K562 (cell line): ENCODE data around the gene LONP1. TPM values are rescaled to one million over a fixed set of nuclear protein-coding genes. Genes with fewer than 3 reads are reported as not detected.
A peak's percentile ranks its signal among the peaks of the same experiment; 100 is the strongest.

Experiments
- BRCA1 ChIP-seq, 2 experiments: fragments of 450-650 bp in 1 of 2; sonication (generic) in 1 of 2; formaldehyde crosslinking in 1 of 2; IDR thresholded peaks; 2 replicates each; pipeline versions ENCODE4 v1.5.0 to v1.6.1; 2017 to 2020; ENCODE audit warnings: mild to moderate bottlenecking in 1 of 2, missing genetic modification reagents in 1 of 2
- BRD4 ChIP-seq: fragments of 200-600 bp; sonication (generic); IDR thresholded peaks from 2 replicates; pipeline ENCODE4 v1.6.1; 2017; ENCODE audit warnings: inconsistent platforms
- CBFA2T2 ChIP-seq: fragments of 450-650 bp; conservative IDR thresholded peaks from 2 replicates; pipeline ENCODE4 v1.6.1; 2017; ENCODE audit warnings: mild to moderate bottlenecking
- CBX1 ChIP-seq: sonication (generic); IDR thresholded peaks from 2 replicates; pipeline ENCODE4 v1.6.1; 2016; ENCODE audit warnings: antibody characterized with exemption, low read depth, mild to moderate bottlenecking
- CXXC5 ChIP-seq: fragments of 250-450 bp; sonication (Bioruptor Pico); IDR thresholded peaks from 2 replicates; pipeline ENCODE4 v1.8.0; 2022; ENCODE audit warnings: inconsistent platforms, mild to moderate bottlenecking, moderate library complexity
- EGR1 ChIP-seq: fragments of 450-650 bp; conservative IDR thresholded peaks from 2 replicates; pipeline ENCODE4 v1.6.1; 2017; ENCODE audit warnings: mild to moderate bottlenecking
- HDAC1 ChIP-seq, 2 experiments: fragments of 450-650 bp; IDR thresholded peaks; 2 replicates each; pipeline ENCODE4 v1.6.1; 2016 to 2017; ENCODE audit warnings: inconsistent platforms in 1 of 2, mild to moderate bottlenecking in 1 of 2, moderate library complexity in 1 of 2
- KDM5B ChIP-seq: fragments of 200-600 bp; sonication (generic); IDR thresholded peaks from 2 replicates; pipeline ENCODE4 v1.6.1; 2012; ENCODE audit warnings: low read depth, mild to moderate bottlenecking, moderate library complexity, low read length, control low read depth, inconsistent platforms; ENCODE audit not compliant: insufficient replicate concordance
- MCM2 ChIP-seq: fragments of 450-650 bp; IDR thresholded peaks from 2 replicates; pipeline ENCODE4 v1.6.1; 2017; ENCODE audit warnings: low read depth, mild to moderate bottlenecking
- MYNN ChIP-seq, 2 experiments: sonication (generic); formaldehyde crosslinking in 1 of 2; IDR thresholded peaks; 2 replicates each; pipeline versions ENCODE4 v1.5.0 to v1.6.1; 2016 to 2020; ENCODE audit warnings: antibody characterized with exemption in 1 of 2, missing genetic modification reagents in 1 of 2
- NFIC ChIP-seq: fragments of 450-650 bp; IDR thresholded peaks from 2 replicates; pipeline ENCODE4 v1.6.1; 2017; ENCODE audit warnings: mild to moderate bottlenecking, inconsistent platforms
- PCBP1 ChIP-seq: fragments of 200-400 bp; formaldehyde crosslinking; IDR thresholded peaks from 2 replicates; pipeline ENCODE4 v1.6.1; 2018; ENCODE audit warnings: mild to moderate bottlenecking, low read depth, low read length; ENCODE audit not compliant: poor library complexity, severe bottlenecking
- PHB ChIP-seq: fragments of 250-450 bp; sonication (Bioruptor Pico); IDR thresholded peaks from 2 replicates; pipeline ENCODE4 v1.5.0; 2021
- SIN3A ChIP-seq, 2 experiments: fragments of 150-350 bp in 1 of 2; IDR thresholded peaks; 2 replicates each; pipeline ENCODE4 v1.6.1; 2011 to 2016; ENCODE audit warnings: borderline replicate concordance in 2 of 2, low read depth in 2 of 2, low read length in 2 of 2, mild to moderate bottlenecking in 2 of 2, moderate library complexity in 2 of 2; ENCODE audit not compliant: control insufficient read depth in 1 of 2
- SIRT6 ChIP-seq: IDR thresholded peaks from one replicate; pipeline ENCODE4 v1.6.1; 2012; ENCODE audit warnings: low read depth, mild to moderate bottlenecking, control low read depth, inconsistent platforms, low read length, moderate library complexity
- ZBED1 ChIP-seq: IDR thresholded peaks from 2 replicates; pipeline ENCODE4 v1.6.1; 2014
- ZBTB9 ChIP-seq: fragments of 450-650 bp; formaldehyde crosslinking; IDR thresholded peaks from 2 replicates; pipeline ENCODE4 v1.4.0; 2020; ENCODE audit warnings: mild to moderate bottlenecking, moderate library complexity
- ZNF324 ChIP-seq: fragments of 250-450 bp; sonication (Bioruptor Pico); IDR thresholded peaks from 2 replicates; pipeline ENCODE4 v1.4.0; 2020; ENCODE audit warnings: mild to moderate bottlenecking
- ZNF584 ChIP-seq: fragments of 200-800 bp; sonication (Bioruptor generic); IDR thresholded peaks from 2 replicates; pipeline ENCODE4 v1.6.1; 2016; ENCODE audit warnings: low read depth, mild to moderate bottlenecking, missing genetic modification characterization, missing compliant biosample characterization
- polyA plus RNA-seq, 8 experiments: library from polyadenylated mRNA; depleted of rRNA in 4 of 8; stranded (reverse) in 5 of 8; unstranded in 3 of 8; fragments of >200 nt; fragmentation: Nextera tagmentation in 2 of 8; fragmentation: Illumina TruSeq in 1 of 8; extraction: Ambion mirVana in 2 of 8; extraction: Trizol in 1 of 8; gene quantifications; 2 replicates each; pipeline versions ENCODE4 v1.2.1 to v1.2.3, GENCODE V29; 2011 to 2014; ENCODE audit warnings: inconsistent platforms in 1 of 8, missing spikeins in 1 of 8
- total RNA-seq, 7 experiments: library from RNA; depleted of rRNA in 6 of 7; stranded (reverse); fragments of >200 nt in 6 of 7; fragmentation: Illumina TruSeq in 2 of 7; extraction: Trizol in 2 of 7; gene quantifications; 2 replicates each; pipeline versions ENCODE4 v1.2.1 to v1.2.3, GENCODE V29; 2011 to 2021; ENCODE audit warnings: low replicate concordance in 1 of 7
- TF ChIP-seq, protein P1 (sequence below): sonication (generic); formaldehyde crosslinking; IDR thresholded peaks from 2 replicates; pipeline ENCODE4 v1.8.0; 2022; ENCODE audit warnings: missing genetic modification reagents, mild to moderate bottlenecking, borderline replicate concordance
- TF ChIP-seq, protein P2 (sequence below): fragments of 250-450 bp; sonication (Bioruptor Pico); IDR thresholded peaks from 2 replicates; pipeline ENCODE4 v1.5.0; 2020; ENCODE audit warnings: mild to moderate bottlenecking, borderline replicate concordance

The LONP1 gene
- total and polyA plus RNA-seq, 9 of the 15 experiments (the other 6 are each of a cell fraction or from before 2014, with no cell fraction given), result 1.1 to 238 (median 84.5) TPM

- TF ChIP-seq, protein P1, sequence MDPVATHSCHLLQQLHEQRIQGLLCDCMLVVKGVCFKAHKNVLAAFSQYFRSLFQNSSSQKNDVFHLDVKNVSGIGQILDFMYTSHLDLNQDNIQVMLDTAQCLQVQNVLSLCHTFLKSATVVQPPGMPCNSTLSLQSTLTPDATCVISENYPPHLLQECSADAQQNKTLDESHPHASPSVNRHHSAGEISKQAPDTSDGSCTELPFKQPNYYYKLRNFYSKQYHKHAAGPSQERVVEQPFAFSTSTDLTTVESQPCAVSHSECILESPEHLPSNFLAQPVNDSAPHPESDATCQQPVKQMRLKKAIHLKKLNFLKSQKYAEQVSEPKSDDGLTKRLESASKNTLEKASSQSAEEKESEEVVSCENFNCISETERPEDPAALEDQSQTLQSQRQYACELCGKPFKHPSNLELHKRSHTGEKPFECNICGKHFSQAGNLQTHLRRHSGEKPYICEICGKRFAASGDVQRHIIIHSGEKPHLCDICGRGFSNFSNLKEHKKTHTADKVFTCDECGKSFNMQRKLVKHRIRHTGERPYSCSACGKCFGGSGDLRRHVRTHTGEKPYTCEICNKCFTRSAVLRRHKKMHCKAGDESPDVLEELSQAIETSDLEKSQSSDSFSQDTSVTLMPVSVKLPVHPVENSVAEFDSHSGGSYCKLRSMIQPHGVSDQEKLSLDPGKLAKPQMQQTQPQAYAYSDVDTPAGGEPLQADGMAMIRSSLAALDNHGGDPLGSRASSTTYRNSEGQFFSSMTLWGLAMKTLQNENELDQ (CRISPR knock-in tag), result peak; percentile 31; the same call in 1 of the 2 replicates
- TF ChIP-seq CBX1 (peak; percentile 76; the same call in 1 of the 2 replicates), BRCA1 (IDR thresholded peaks at IDR 0.05) (no peak), BRCA1 (CRISPR knock-in tag; IDR thresholded peaks at IDR 0.05) (0 out of 2 replicates have a peak, but pooled peaks have one; percentile 17), ZNF584 (CRISPR knock-in tag) (no peak), CXXC5 (CRISPR knock-in tag) (peak; percentile 61), ZBTB9 (CRISPR knock-in tag) (0 out of 2 replicates have a peak, but pooled peaks have one; percentile 16), PHB (CRISPR knock-in tag) (peak; percentile 87; the same call in 1 of the 2 replicates), SIRT6 (peak; percentile 44), EGR1 (peak; percentile 71), PCBP1 (peak; percentile 90), HDAC1 (IDR thresholded peaks at IDR 0.05) (0 out of 4 replicates have a peak, but pooled peaks of 1 of the 2 experiments have one; percentile 5), BRD4 (no peak), CBFA2T2 (no peak), NFIC (peak; percentile 4; the same call in 1 of the 2 replicates), MCM2 (no peak), ZNF324 (CRISPR knock-in tag) (no peak), MYNN (IDR thresholded peaks at IDR 0.05) (peak; percentile 70; the same call in 1 of the 2 replicates), MYNN (CRISPR knock-in tag; IDR thresholded peaks at IDR 0.05) (no peak), SIN3A (IDR thresholded peaks at IDR 0.05; ENCODE audit: borderline replicate concordance in 2 of 2, control insufficient read depth in 1 of 2, low read depth in 2 of 2, low read length in 2 of 2) (peak in 1 of 2 experiments; percentile 75; a peak in 2 of 4 replicates), KDM5B (peak; percentile 48), ZBED1 (0 out of 2 replicates have a peak, but pooled peaks have one; percentile 34)
- TF ChIP-seq, protein P2, sequence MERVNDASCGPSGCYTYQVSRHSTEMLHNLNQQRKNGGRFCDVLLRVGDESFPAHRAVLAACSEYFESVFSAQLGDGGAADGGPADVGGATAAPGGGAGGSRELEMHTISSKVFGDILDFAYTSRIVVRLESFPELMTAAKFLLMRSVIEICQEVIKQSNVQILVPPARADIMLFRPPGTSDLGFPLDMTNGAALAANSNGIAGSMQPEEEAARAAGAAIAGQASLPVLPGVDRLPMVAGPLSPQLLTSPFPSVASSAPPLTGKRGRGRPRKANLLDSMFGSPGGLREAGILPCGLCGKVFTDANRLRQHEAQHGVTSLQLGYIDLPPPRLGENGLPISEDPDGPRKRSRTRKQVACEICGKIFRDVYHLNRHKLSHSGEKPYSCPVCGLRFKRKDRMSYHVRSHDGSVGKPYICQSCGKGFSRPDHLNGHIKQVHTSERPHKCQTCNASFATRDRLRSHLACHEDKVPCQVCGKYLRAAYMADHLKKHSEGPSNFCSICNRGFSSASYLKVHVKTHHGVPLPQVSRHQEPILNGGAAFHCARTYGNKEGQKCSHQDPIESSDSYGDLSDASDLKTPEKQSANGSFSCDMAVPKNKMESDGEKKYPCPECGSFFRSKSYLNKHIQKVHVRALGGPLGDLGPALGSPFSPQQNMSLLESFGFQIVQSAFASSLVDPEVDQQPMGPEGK (CRISPR knock-in tag), result peak; percentile 71; the same call in 1 of the 2 replicates
Observed at GRCh38 chr19:5690955-5691821, 28.8 kb downstream of the LONP1 start (continued).
